Coronary artery (tissue), 2 donors: ENCODE results near the gene CBX1.
A peak's percentile ranks its signal among the peaks of the same experiment; 100 is the strongest.

Experiments
- DNase-seq: peaks from one replicate; pipeline ENCODE4 v3.0.0-alpha.2; 2017; ENCODE audit warnings: low spot score
- H3K27ac ChIP-seq, 2 donors: fragments of 200-600 bp; sonication (generic); one replicate each; pipeline ENCODE4 v1.5.1; 2016 to 2019
- H3K4me3 ChIP-seq: fragments of 200-600 bp; sonication (generic); 2 replicates; pipeline ENCODE4 v1.5.1; 2016; ENCODE audit warnings: mild to moderate bottlenecking, moderate library complexity
- CTCF ChIP-seq: fragments of 200-600 bp; sonication (generic); IDR thresholded peaks from one replicate; pipeline ENCODE4 v1.5.1; 2019; ENCODE audit warnings: antibody characterized with exemption

CBX1 gene

GRCh38 chr17:48048384-48049126 lies 52.7 kb downstream of the CBX1 start:
- TF ChIP-seq CTCF: no peak
- peak; percentile 96 for DNase-seq

GRCh38 chr17:48047741-48048383 lies 53.4 kb downstream of the CBX1 start, which contains the start of gene NFE2L1:
Gene NFE2L1, plus strand, starts transcription at chr17:48048359. Its CDS starts 2,760 bp downstream, at chr17:48051119.
- peak; percentile 100 for DNase-seq
- Histone ChIP-seq H3K4me3 (peak within 1 kb of the TSS; percentile 77), H3K27ac (peak within 1 kb of the TSS; percentile 97)
- TF ChIP-seq CTCF: no peak

More at GRCh38 chr17:48048384-48049126, 52.7 kb downstream of the CBX1 start:
- H3K27ac ChIP-seq: peak overlapping the region; percentile 97
- peak overlapping the region; percentile 77 for H3K4me3 ChIP-seq

- Histone ChIP-seq H3K27ac (peak overlapping the region; percentile 97), H3K4me3 (peak overlapping the region; percentile 77)
- DNase-seq: no peak
- no peak for TF ChIP-seq CTCF
These were observed 54.1 kb downstream of the CBX1 start for GRCh38 chr17:48047113-48047740.

DNA sequence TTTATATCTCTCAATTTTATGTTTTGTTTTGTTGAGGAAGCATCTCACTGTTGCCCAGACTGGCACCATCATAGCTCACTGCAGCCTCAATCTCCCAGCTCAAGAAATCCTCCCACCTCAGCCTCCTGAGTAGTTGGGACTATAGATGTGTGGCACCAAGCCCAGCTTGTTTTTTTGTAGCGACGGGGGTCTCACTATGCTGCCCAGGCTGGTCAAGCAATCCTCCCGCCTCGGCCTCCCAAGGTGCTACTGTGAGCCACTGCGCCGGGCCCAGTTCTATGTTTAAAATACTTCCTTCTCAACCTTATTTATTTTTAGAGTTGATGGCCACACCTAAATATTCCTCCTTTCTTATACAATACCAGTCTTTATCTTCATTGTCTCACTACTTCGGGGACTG lies 55.0 kb downstream of the CBX1 start:
- Histone ChIP-seq H3K27ac (no peak overlapping the region), H3K4me3 (peak overlapping the region; percentile 77)
- no peak for TF ChIP-seq CTCF
- DNase-seq: no peak

DNA sequence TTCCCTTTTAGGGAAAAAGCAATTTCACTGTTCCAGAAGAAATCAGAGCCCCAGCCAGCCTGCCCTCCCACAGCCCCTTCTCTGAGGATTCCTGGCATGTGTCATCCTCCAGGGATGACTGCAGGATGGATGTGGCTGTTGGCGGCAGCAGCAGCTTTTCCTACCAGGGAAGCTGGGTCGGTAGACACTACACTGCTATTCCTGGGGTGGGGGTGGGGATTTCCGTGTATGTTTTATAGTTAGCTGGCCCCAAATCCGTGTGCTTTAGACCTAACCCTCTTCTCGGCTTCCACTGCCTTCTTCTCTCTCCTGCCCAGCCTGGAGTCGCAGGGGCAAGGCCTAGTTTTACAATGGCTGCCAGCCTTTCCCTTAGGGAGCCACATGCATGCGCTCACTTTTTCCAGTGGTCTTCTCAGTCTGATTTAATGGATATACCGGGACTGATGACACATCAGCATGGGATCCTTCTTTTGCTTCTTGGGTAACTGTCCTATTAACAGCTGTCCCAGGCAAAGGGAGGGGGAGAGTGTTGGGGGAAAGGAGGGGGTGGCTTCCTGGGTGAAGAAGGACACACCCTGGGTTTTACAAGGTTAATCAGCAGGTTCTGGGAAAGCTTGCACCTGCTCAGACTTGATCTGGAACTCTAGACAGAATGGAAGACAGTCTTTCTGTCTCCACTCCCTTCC lies 55.8 kb downstream of the CBX1 start:
- no peak for TF ChIP-seq CTCF
- H3K4me3 ChIP-seq: no peak overlapping the region
- no peak for DNase-seq
- H3K27ac ChIP-seq: peak overlapping the region in 1 of 2 donors; percentile 42

- H3K4me3 ChIP-seq: no peak overlapping the region
- no peak for DNase-seq
- peak overlapping the region in 1 of 2 donors; percentile 42 for H3K27ac ChIP-seq
- no peak for TF ChIP-seq CTCF
These were observed 56.4 kb downstream of the CBX1 start for GRCh38 chr17:48044851-48045250.
